Esophagus squamous epithelium (tissue), 4 donors: ENCODE measurements around the gene TNFRSF13B.
"Not testable (repeated sequence)": the region's sequence is repeated elsewhere in the genome, so short reads cannot be mapped to it uniquely, and the experiment has no call there.

Source experiments
- CTCF ChIP-seq, 6 experiments: fragments of 450-650 bp in 4 of 6; fragments of 200-600 bp in 2 of 6; sonication (generic) in 2 of 6; IDR thresholded peaks; one replicate each; pipeline ENCODE4 v1.5.1; 2016 to 2019; ENCODE audit warnings: antibody characterized with exemption in 6 of 6, mild to moderate bottlenecking in 4 of 6, moderate library complexity in 4 of 6
- POLR2A ChIP-seq, 4 donors: fragments of 450-650 bp; IDR thresholded peaks; one replicate each; pipeline ENCODE4 v1.6.1; 2017; ENCODE audit warnings: antibody characterized with exemption in 4 of 4, mild to moderate bottlenecking in 4 of 4, moderate library complexity in 3 of 4

DNA sequence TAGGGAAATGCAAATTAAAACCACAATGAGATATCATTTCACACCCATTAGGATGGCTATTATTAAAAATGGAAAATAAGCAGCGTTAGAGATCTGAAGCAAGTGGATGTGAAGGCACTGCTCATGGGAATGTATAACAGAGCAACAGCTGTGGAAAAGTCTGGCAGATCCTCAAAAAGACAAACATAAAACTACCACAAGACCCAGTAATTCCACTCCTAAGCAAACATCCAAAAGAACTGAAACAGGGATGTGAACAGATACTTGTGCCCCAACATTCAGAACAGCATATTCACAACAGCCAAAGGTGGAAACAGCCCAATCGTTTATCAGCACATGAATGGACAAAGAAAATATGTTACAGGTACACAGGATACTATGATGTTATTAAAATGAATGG is 10.9 kb downstream of the TNFRSF13B start:
- TF ChIP-seq CTCF, POLR2A (IDR thresholded peaks at IDR 0.05): not testable (repeated sequence)
